SK-N-MC (cell line): Measurements from ENCODE around the gene HSD3B7.

Source experiments
- DNase-seq: peaks from one replicate; pipeline ENCODE4 v3.0.0-alpha.2; 2011; ENCODE audit warnings: low read depth, low spot score
- H3K27ac ChIP-seq: fragments of 200-600 bp; sonication (generic); 2 replicates; pipeline ENCODE4 v1.5.1; 2016; ENCODE audit warnings: mixed run types
- H3K36me3 ChIP-seq: fragments of 200-600 bp; sonication (generic); 2 replicates; pipeline ENCODE4 v1.6.1; 2017; ENCODE audit warnings: antibody characterized with exemption, low read length, mixed read lengths; ENCODE audit not compliant: insufficient read depth
- H3K4me3 ChIP-seq: fragments of 200-600 bp; sonication (generic); 2 replicates; pipeline ENCODE4 v1.5.1; 2016
- H3K9ac ChIP-seq: fragments of 200-600 bp; sonication (generic); 2 replicates; pipeline ENCODE4 v1.8.0; 2017; ENCODE audit warnings: mixed run types, mixed read lengths; ENCODE audit not compliant: insufficient read length
- H3K9me3 ChIP-seq: fragments of 200-600 bp; sonication (generic); 2 replicates; pipeline ENCODE4 v1.6.1; 2017; ENCODE audit warnings: low read depth, mild to moderate bottlenecking, antibody characterized with exemption, low read length, moderate library complexity, mixed read lengths
- EZH2 ChIP-seq: fragments of 200-600 bp; sonication (generic); IDR thresholded peaks from one replicate; pipeline ENCODE4 v1.6.1; 2017; ENCODE audit warnings: antibody characterized with exemption
- FOXP2 ChIP-seq: optimal IDR thresholded peaks from 2 replicates; pipeline ENCODE3; 2011; ENCODE audit warnings: mild to moderate bottlenecking, moderate library complexity; ENCODE audit not compliant: insufficient read depth; ENCODE audit errors: extremely low read length, control extremely low read depth
- POLR2AphosphoS5 ChIP-seq: IDR thresholded peaks from 2 replicates; pipeline ENCODE4 v1.6.1; 2012; ENCODE audit warnings: mild to moderate bottlenecking, low read depth, low read length, borderline replicate concordance

Gene HSD3B7

DNA sequence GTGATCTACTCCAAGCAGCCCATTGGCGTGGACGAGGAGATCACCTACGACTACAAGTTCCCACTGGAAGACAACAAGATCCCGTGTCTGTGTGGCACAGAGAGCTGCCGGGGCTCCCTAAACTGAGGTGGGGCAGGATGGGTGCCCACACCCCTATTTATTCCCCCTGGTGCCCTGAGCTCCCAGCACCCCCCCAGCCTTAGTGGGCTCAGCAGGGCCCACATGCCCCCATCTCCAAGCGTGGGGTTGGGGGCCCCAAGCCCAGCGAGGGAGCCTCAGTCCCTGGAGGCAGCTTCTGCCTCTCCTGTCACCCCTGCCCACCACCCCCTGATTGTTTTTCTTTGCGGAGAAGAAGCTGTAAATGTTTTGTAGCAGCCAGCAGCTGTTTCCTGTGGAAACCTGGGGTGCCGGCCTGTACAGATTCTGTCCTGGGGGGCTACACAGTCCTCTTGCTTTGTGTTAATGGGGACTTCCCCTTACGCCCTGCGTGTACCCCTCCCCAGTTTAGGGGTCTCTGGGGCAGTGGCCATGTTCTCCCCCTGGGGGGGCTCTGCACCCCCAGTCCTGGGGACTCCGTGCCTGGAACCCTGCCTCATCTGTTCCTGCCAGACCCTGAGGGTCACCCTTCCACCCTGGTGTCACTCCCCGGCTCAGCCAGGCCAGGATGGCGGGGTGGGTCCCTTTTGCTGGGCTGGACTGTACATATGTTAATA lies 953 bp upstream of the HSD3B7 start:
- TF ChIP-seq EZH2 (no peak), FOXP2 (no peak), POLR2AphosphoS5 (no peak)
- Histone ChIP-seq H3K36me3 (peaks cover 22% of the 10 kb centered on the region; the same call in 1 of the 2 replicates), H3K9me3 (no peaks in the 10 kb centered on the region), H3K27ac (no peak overlapping the region), H3K9ac (no peak overlapping the region), H3K4me3 (no peak overlapping the region)
- DNase-seq = no peak

DNA sequence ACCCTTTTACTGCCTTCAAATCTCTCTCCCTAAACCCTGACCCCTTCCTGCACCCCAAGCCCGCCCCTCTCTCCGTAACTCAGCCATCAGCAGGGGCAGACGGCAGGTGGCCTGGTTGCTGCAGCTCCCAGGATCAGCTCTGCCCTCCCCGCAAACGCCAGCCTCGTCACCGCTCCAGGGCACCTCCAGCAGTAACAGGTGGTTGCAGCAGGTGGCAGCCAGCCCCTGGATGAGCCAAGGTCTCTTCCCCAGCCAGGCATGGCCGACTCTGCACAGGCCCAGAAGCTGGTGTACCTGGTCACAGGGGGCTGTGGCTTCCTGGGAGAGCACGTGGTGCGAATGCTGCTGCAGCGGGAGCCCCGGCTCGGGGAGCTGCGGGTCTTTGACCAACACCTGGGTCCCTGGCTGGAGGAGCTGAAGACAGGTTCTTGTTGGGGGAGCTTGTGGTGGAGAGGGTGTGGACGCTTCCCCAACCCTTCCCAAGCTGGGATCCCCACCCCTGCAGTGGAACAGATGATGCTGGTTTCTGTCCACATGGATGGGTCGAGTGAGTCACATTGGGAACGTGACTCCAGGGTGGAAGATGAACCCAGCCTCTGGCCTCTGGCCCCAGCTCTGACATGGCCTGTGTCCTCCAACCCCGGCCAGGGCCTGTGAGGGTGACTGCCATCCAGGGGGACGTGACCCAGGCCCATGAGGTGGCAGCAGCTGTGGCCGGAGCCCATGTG lies 558 bp downstream of the HSD3B7 start:
- Histone ChIP-seq H3K4me3 (no peak overlapping the region), H3K36me3 (peaks cover 9% of the 10 kb centered on the region; the same call in 1 of the 2 replicates), H3K9ac (no peak overlapping the region), H3K9me3 (no peaks in the 10 kb centered on the region), H3K27ac (no peak overlapping the region)
- TF ChIP-seq FOXP2 = no peak
- TF ChIP-seq EZH2 = no peak
- DNase-seq = no peak

DNA sequence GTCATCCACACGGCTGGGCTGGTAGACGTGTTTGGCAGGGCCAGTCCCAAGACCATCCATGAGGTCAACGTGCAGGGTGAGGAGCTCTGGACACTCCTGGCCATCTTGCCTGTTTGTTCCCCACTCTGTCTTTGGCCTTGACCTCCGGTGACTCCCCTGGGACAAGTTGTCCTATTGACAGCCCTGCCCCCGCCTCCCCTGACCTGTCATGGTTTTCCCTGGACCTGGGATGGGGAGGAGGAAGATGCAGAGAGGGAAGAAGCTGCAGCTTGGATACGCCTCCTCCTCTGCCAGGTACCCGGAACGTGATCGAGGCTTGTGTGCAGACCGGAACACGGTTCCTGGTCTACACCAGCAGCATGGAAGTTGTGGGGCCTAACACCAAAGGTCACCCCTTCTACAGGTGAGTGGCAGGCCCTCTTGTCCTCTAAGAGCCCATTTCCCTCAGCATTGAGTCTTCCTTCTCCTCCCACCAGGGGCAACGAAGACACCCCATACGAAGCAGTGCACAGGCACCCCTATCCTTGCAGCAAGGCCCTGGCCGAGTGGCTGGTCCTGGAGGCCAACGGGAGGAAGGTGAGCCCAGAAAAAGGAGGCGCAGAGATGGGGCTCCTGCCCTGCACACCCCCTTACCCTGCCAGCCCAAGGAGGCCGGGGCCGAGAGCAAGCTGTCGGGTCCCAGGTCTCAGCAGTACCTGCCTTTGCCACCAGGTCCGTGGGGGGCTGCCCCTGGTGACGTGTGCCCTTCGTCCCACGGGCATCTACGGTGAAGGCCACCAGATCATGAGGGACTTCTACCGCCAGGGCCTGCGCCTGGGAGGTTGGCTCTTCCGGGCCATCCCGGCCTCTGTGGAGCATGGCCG lies 1.4 kb downstream of the HSD3B7 start:
- DNase-seq = no peak
- Histone ChIP-seq H3K27ac (no peak overlapping the region), H3K9me3 (no peaks in the 10 kb centered on the region), H3K36me3 (peaks cover 6% of the 10 kb centered on the region; the same call in 1 of the 2 replicates), H3K4me3 (no peak overlapping the region), H3K9ac (no peak overlapping the region)
- no peak for TF ChIP-seq POLR2AphosphoS5
- TF ChIP-seq FOXP2 = no peak
- no peak for TF ChIP-seq EZH2

DNA sequence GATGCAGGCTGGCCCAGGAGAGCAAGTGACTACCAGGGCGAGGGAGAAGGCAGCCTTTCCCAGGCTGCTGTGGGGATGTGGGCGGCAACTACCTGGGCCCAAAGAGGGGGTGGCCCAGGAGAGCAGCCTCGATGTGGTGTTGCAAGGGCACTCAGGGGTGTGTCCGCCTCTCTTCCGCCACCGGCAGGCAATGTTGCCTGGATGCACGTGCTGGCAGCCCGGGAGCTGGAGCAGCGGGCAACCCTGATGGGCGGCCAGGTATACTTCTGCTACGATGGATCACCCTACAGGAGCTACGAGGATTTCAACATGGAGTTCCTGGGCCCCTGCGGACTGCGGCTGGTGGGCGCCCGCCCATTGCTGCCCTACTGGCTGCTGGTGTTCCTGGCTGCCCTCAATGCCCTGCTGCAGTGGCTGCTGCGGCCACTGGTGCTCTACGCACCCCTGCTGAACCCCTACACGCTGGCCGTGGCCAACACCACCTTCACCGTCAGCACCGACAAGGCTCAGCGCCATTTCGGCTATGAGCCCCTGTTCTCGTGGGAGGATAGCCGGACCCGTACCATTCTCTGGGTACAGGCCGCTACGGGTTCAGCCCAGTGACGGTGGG lies 2.7 kb downstream of the HSD3B7 start:
- Histone ChIP-seq H3K9me3 (no peaks in the 10 kb centered on the region), H3K27ac (no peak overlapping the region), H3K9ac (no peak overlapping the region), H3K36me3 (peaks cover 6% of the 10 kb centered on the region; the same call in 1 of the 2 replicates), H3K4me3 (no peak overlapping the region)
- DNase-seq = no peak
- no peak for TF ChIP-seq POLR2AphosphoS5
- no peak for TF ChIP-seq EZH2
- no peak for TF ChIP-seq FOXP2

DNA sequence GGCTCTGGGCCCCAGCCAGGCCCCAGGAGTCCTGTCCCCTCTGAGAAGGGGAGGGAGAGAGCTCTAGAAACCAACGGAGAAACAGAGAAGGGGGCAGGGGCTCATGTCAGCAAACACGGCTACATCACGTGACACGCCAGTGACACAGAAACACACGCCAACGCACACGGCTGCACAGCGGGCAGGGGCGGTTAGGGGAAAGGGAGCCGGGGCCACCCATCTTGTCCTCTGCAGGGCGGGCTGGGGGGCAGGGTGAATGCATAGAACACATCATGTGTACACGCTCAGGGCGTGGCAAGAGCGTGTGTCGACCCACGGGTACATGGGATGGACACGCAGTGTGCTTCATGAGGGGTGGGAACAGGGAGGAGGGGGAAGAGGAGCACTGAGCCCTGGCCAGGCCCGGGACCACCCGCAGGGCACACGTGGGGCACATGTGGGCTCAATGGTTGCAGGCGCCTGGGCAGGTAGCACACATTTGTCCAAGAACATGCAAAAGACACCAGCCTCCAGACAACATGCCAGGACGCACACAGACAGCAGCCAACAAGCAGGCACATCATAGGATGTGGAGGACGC lies 4.6 kb downstream of the HSD3B7 start:
- TF ChIP-seq POLR2AphosphoS5 = no peak
- no peak for TF ChIP-seq FOXP2
- TF ChIP-seq EZH2 = no peak
- Histone ChIP-seq H3K9me3 (no peaks in the 10 kb centered on the region), H3K36me3 (no peaks in the 10 kb centered on the region; the same call in 1 of the 2 replicates), H3K4me3 (no peak overlapping the region), H3K27ac (no peak overlapping the region), H3K9ac (no peak overlapping the region)
- no peak for DNase-seq

DNA sequence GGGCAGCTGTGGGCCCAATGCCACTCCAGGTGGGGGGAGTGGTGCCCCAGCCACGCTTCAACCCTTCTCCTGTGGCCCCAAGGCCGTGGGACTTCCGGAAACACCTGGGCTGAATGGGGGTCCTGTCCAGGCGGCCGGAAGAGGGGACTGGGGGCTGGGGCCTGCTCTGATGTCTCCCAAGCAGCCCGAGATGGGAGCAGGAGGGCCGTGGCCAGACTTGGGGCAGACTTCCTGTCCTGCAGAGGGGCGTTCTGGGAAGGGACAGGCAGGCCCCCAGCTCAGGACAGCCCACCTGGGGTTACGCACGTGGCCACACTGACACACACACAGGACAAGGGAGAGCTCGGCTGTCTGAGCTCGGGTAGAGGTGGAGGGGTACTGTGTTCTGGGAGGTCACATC lies 5.1 kb downstream of the HSD3B7 start:
- H3K36me3 ChIP-seq = no peaks in the 10 kb centered on the region
- no peaks in the 10 kb centered on the region for H3K9me3 ChIP-seq
- H3K27ac ChIP-seq = no peak overlapping the region
- DNase-seq = no peak
- TF ChIP-seq FOXP2 = no peak
- TF ChIP-seq POLR2AphosphoS5 = no peak
- TF ChIP-seq EZH2 = no peak
- no peak overlapping the region for H3K9ac ChIP-seq
- no peak overlapping the region for H3K4me3 ChIP-seq

DNA sequence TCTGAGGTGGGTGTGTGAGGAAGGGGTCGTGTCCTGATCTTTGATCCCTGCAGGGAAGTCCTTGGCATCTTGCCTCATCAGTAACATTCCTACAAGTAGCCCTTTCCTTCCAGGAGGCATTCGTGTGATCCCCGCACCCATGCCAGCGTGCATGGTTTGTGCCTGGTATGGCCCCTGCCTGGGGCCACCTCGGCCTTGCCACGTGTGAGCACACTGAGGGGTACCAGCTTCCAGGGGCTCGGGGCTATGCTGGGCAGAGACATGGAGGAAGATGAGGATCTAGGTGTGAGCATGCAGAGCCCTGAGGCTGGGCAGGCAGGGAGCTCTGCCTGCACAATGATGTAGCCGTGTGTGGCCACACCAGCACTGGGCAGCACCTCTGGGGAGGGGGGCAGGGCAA lies 6.0 kb downstream of the HSD3B7 start:
- Histone ChIP-seq H3K4me3 (no peak overlapping the region), H3K36me3 (no peaks in the 10 kb centered on the region), H3K9ac (no peak overlapping the region), H3K27ac (no peak overlapping the region), H3K9me3 (no peaks in the 10 kb centered on the region)
- no peak for DNase-seq
- no peak for TF ChIP-seq POLR2AphosphoS5
- TF ChIP-seq FOXP2 = no peak
- TF ChIP-seq EZH2 = no peak
